ENCODE data around the gene ROGDI.

The ROGDI gene

GRCh38 chr16:4769306-4769638 lies 33.2 kb downstream of the ROGDI start:
- DNase-seq (ENCODE audit: insufficient read length, low spot score), result no peak
- no peak for FAIRE-seq

DNA sequence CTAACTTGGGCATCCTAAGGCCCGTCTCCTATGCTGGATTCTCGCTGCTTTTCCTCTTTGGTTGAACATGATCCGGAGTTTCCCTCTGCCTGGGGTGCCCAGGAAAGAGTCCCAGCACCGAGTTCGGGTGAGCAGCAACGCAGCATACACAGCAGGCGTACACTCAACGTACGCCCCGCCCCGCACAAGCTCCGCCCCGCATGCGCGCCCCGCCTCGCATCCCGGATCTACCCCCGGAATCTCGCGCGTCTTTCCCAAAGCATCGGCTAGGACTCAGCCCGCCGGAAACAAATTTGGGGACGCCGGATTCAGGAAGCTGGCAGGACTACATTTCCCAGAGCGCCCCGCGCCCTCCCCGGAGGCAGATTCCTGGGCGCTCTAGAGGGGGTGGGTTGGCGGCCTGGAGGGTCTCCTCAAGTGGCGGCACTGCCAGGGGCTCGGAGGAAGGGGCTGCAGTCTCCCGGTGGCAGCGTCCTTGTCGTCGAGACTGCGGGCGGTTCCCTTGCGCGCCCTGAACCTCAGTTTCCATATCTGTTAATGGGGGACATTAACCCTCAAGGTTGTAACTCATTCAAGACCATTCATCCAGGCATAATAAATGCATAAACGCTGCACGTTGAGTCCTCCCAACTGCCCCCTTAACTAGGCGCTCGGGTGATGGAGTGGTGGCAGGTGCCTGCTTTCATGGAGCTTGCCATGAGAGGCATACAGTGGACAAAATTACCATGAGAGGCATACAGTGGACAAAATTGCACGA lies 33.7 kb downstream of the ROGDI start:
- FAIRE-seq (peak; percentile 72), DNase-seq (ENCODE audit: insufficient read length, low spot score) (peak; percentile 97)

DNA sequence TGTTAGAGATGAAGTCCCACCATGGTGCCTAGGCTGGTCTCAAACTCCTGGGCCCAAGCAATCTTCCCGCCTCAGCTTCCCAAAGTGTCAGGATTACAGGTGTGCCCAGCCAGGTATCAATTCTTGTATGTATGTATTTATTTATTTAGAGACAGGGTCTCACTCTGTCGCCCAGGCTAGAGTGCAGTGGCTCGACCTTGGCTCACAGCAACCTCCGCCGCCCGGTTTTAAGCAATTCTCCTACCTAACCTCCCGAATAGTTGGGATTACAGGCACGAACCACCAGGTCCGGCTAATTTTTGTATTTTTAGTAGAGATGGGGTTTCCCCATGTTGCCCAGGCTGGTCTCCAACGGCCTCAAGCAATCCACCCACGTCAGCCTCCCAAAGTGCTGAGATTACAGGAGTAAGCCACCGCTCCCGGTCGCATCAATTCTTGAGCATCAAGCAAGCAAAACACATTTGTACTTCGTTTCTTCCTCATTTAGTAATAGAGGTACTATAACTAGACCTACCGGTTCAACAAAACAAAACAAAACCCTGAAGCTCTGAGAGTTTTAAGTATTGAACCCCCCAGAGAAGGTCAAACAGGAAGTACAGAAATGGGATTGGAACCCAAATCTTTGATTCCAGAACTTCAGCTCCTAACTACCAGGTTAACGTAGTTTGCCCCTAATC lies 34.4 kb downstream of the ROGDI start:
- DNase-seq (ENCODE audit: insufficient read length, low spot score), result no peak
- no peak for FAIRE-seq

DNA sequence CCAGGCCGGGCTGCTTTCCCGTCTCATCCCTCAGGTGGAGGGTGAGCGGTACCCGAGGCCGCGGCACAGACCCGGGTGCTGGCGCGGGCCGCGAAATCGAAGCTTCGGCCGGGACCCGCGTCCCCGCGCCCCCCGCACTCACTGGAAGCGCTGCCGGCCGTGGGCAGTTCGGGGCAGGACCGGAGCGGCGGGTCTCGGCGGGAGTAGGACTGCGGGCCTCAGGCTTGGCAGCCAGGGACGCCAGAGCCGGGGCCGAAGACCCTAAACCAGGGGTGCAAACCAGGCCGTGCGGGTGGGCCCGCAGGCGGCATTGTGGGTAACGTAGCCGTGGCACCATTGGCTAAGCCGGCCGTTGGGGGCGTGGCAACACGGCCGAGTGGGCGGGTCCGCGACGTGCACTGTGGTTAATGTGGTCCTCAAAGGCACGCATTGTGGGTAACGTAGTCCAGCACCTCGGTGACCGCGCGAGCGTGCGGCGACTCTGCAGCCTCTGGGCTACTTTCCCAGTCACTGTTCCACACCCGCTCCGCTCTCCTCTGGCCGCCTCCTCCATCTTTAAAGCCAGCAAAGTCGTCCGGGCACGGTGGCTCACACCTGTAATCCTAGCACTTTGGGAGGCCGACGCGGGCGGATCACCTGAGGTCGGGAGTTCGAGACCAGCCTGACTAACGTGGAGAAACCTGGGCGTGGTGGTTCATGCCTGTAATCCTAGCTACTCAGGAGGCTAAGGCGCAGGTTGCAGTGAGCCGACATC lies 35.4 kb downstream of the ROGDI start, which contains the start of gene ZNF500:
Gene ZNF500, minus strand, starts transcription at position 288 of the 754 bp plus-strand sequence. CDS start 1,184 bp downstream, outside the sequence.
- FAIRE-seq (peak; percentile 99), DNase-seq (ENCODE audit: insufficient read length, low spot score) (peak; percentile 98)

DNA sequence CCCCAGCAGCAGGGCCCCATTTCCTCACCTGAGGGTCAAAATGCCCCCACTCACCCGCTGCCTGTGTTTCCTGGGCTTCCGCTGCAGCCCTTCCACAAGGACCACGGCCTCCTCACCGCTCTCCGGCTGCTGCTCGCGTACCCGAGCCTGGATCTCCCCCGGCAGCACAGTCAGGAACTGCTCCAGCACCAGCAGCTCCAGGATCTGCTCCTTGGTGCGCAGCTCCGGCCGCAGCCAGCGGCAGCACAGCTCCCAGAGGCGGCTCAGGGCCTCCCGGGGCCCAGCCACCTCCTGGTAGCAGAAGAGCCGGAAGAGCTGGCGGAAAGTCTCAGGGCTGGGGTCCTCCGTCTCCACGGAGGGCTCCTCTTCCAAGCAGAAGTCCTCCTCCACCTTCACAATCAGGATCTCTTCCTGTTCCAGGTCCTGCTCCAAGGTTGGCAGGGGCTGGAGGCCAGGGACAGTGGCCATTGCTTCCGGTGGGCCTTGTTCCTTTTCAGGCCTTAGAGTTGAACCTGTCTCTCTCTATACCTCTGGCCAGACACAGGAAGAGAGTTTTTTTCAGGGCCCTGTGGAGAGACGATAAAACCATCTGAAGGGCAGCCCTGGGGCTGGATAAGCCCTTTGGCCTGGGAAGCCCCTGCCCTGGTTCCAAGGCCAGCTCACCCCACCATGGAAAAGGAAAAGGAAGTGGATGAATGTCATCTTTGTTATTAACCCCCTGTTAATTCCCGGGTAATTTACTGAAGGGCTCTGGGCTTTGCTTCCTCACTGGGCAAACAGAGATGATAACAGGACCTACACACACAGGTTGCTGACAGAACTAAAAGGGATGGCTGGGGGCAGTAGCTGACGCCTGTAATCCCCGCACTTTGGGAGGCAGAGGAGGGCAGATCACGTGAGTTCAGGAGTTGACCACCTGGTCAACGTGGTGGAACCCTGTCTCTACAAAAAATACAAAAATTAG lies 36.6 kb downstream of the ROGDI start:
- no peak for DNase-seq (ENCODE audit: insufficient read length, low spot score)
- FAIRE-seq, result no peak

DNA sequence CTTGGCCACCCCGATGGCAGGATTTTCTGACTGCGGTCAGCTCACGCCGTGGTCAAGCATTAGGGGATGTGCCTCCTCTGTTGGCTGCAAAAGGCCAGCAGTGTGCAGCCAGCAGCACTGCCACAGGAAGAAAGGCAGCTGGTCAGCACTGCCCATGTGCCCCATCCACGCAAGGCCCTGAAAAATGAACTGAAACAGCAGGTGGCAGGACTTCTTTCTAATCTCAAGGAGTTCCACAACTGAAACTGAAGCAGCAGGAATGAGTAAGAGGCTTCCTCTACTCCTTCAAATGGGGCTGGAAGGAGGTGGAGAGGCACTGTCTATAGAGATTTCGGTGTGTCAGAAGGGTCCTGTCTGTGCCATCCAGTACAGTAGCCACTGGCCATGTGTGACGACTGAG lies 38.6 kb downstream of the ROGDI start:
- no peak for DNase-seq (ENCODE audit: insufficient read length, low spot score)
- no peak for FAIRE-seq

DNA sequence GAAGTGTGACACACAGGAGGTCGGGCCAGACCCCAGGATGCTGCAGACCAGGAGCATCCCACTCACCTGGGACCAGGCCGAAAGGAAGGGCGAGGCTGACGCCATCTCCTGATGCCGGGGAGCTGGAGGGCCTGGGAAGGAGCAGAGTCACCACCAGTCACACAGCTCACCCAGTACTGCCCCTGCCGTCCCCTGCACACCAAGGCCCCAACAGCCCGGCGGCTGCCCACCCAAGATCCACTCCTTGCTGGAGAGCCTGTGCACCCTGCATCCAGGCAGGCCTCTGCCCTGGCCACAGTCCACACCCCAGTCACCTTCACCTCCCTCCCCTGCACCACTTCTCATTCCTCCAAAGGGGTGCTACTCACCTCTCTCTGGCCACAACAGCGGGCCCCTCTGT lies 40.2 kb downstream of the ROGDI start:
- FAIRE-seq, result no peak

GRCh38 chr16:4760221-4760910 lies 42.1 kb downstream of the ROGDI start:
- DNase-seq (ENCODE audit: insufficient read length, low spot score) (no peak), FAIRE-seq (peak; percentile 23)

More for the DNA sequence above, 40.2 kb downstream of the ROGDI start:
- DNase-seq (ENCODE audit: insufficient read length, low spot score), result no peak

GRCh38 chr16:4755687-4756086 lies 46.7 kb downstream of the ROGDI start:
- no peak for FAIRE-seq

DNA sequence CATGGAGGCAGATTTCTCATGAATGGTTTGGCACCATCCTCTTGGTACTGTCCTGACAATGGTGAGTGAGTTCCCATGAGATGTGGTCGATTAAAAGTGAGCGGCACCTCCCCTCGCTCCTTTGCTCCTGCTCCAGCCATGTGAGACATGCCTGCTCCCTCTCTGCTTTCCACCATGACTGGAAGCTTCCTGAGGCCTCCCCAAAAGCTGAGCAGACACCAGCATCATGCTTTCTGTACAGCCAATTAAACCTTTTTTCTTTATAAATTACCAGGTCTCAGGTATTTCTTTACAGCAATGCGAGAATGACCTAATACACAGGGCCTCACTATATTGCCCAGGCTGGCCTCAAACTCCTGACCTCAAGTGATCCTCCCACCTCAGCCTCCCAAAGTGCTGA lies 47.6 kb downstream of the ROGDI start:
- DNase-seq (ENCODE audit: insufficient read length, low spot score), result no peak
- no peak for FAIRE-seq

More at GRCh38 chr16:4755687-4756086, 46.7 kb downstream of the ROGDI start:
- DNase-seq (ENCODE audit: insufficient read length, low spot score), result no peak

DNA sequence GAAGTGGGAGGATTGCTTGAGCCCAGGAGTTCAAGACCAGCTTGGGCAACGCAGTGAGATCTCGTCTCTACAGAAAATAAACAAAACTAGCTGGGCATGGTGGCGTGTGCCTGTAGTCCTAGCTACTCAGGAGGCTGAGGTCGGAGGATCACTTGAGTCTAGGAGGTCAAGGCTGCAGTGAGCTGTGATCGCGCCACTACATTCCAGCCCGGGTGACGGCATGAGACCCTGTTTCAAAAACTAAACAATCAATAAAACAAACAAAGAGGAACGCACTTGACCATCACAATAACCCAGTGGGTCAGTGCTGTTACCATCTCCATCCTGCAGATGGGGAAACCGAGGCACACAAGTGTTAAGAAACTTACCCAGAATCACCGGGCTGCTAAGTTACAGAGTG lies 49.2 kb downstream of the ROGDI start:
- no peak for FAIRE-seq
- no peak for DNase-seq (ENCODE audit: insufficient read length, low spot score)

DNA sequence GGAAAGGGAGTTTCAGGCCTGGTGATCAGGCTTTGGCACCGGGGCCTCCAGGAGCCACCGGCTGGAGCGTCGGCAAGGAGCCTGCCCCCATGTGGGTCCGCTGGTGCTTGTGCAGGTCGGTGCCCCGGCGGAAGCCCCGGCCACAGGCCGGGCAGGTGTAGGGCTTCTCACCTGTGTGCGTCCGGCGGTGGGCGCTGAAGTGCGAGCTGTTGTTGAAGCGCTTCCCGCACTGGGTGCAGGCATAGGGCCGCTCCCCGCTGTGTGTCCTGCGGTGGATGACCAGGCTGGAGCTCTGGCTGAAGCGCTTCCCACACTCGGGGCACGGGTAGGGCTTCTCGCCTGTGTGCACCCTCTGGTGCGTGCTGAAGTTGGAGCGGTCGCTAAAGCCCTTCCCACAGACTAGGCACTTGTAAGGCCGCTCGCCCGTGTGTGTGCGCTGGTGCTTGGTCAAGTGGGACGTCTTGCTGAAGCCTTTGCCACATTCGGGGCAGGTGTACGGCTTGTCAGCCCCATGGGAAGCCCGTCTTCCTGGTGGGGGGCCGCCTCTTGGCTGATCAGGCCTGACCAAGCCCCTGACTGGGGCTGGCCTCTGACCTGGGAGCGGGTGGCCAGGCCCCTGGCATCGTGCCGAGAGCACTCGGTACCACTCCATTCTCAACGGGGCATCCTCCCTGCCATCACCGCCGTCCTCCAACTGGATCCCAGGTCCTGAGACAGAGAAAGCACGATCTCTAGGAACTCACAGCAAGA lies 49.9 kb downstream of the ROGDI start:
- no peak for FAIRE-seq

GRCh38 chr16:4750896-4751295 lies 51.5 kb downstream of the ROGDI start:
- DNase-seq (ENCODE audit: insufficient read length, low spot score) (no peak), FAIRE-seq (no peak)

More for the DNA sequence above, 49.9 kb downstream of the ROGDI start:
- DNase-seq (ENCODE audit: insufficient read length, low spot score), result no peak

DNA sequence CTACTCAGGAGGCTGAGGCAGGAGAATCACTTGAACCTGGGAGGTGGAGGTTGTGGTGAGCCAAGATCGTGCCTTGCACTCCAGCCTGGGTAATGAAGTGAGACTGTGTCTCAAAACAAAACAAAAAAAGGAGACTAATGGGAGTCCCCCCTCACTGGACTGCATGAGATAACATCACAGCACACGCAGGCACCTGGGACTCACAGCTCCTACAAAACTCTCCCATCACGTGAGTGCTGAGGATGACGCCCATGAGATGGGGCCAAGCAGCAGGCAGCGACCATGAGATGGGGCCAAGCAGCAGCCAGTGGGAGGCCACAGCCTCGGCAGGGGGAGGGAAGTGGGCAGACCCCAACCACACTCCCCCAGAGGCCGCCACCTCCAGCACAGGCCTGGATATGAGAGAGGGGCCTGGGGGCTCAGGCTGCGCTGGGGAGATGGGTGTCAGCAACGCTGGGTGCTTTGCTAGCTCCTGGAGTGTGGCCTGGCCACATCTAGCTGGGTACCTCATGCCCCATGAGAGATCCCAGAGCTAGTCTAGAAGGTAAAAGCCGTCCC lies 52.7 kb downstream of the ROGDI start:
- FAIRE-seq, result no peak

GRCh38 chr16:4748682-4749411 lies 53.6 kb downstream of the ROGDI start:
- DNase-seq (ENCODE audit: insufficient read length, low spot score) (no peak), FAIRE-seq (no peak)

More for the DNA sequence above, 52.7 kb downstream of the ROGDI start:
- DNase-seq (ENCODE audit: insufficient read length, low spot score), result no peak

- FAIRE-seq, result no peak
- no peak for DNase-seq (ENCODE audit: insufficient read length, low spot score)
Measured at GRCh38 chr16:4747906-4748681, 54.3 kb downstream of the ROGDI start.

DNA sequence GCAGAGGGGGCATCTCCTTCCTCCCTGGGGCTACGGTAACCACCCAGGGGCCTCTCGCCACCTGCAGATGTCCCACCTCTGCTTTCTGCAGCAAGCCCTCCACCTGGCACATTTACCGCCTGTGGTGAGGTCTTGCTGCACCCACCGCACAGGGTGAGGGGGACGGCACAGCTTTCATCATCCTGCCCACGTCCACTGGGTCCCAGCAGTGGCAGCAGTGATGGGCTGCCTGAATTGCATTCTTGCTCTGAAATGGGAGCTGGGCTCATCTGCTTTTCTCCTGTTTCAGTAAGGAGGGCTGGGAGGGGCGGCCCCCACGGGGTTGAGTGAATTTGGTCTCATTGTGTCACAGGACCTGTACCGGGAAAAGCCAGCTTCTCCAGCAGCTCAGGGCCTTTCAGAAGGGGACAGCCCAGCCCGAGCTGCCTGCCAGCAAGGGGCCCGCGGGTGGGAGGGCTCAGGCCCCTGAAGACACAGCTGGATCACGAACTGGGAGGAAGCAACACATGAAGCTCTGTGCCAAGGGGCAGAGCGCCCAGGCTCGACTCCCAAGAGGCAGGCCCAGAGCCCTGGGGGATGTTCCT lies 55.4 kb downstream of the ROGDI start:
- DNase-seq (ENCODE audit: insufficient read length, low spot score) (no peak), FAIRE-seq (no peak)
